ENCODE results near the gene RPSA. TPM values are rescaled to one million over a fixed set of nuclear protein-coding genes. Genes with fewer than 3 reads are reported as not detected.

Gene RPSA
- total RNA-seq, 1 experiment from 2014 or later: 994 TPM

GRCh38 chr3:39408493-39409372, 2.2 kb downstream of the RPSA start:
- intact Hi-C loops (cut with micrococcal nuclease; ENCODE audit: unreplicated experiment): no loop called here
- Histone ChIP-seq H3K36me3 (ENCODE audit: insufficient read depth, low read length, poor library complexity, severe bottlenecking) (peaks cover 62% of the 10 kb centered on the region), H3K4me1 (ENCODE audit: insufficient read depth, low read length, poor library complexity, severe bottlenecking) (no peaks in the 10 kb centered on the region), H3K27me3 (replicated peaks; ENCODE audit: insufficient read depth, low read depth, low read length, poor library complexity) (no peaks in the 10 kb centered on the region), H3K27ac (ENCODE audit: low read depth, low read length, poor library complexity, severe bottlenecking) (peak overlapping the region; percentile 50), H3K4me3 (ENCODE audit: low read depth, low read length, poor library complexity, severe bottlenecking) (peak overlapping the region; percentile 72), H3K9me3 (ENCODE audit: low read depth, low read length, poor library complexity, severe bottlenecking) (no peaks in the 10 kb centered on the region)
- ChIA-PET POLR2A (ENCODE audit: low non-redundant PET) (no interaction called here), CTCF (no interaction called here)
- DNase-seq (ENCODE audit: low spot score): no peak
- TF ChIP-seq EZH2 (IDR thresholded peaks at IDR 0.05; ENCODE audit: borderline replicate concordance, low read depth, low read length, poor library complexity, severe bottlenecking) (no peak), CTCF (conservative IDR thresholded peaks at IDR 0.05; ENCODE audit: low read depth, low read length) (no peak)
- no TSS peak for BruUV-seq (replicated peaks)

GRCh38 chr3:39409514-39410136, 3.1 kb downstream of the RPSA start:
- DNase-seq (ENCODE audit: low spot score): no peak
- H3K36me3 ChIP-seq (ENCODE audit: insufficient read depth, low read length, poor library complexity, severe bottlenecking): peaks cover 65% of the 10 kb centered on the region
- H3K27ac ChIP-seq (ENCODE audit: low read depth, low read length, poor library complexity, severe bottlenecking): peak overlapping the region; percentile 50
- ChIA-PET CTCF (no interaction called here), POLR2A (ENCODE audit: low non-redundant PET) (no interaction called here)
- H3K4me3 ChIP-seq (ENCODE audit: low read depth, low read length, poor library complexity, severe bottlenecking): no peak overlapping the region
- no peaks in the 10 kb centered on the region for H3K4me1 ChIP-seq (ENCODE audit: insufficient read depth, low read length, poor library complexity, severe bottlenecking)
- no peaks in the 10 kb centered on the region for H3K27me3 ChIP-seq (replicated peaks; ENCODE audit: insufficient read depth, low read depth, low read length, poor library complexity)
- TF ChIP-seq EZH2 (IDR thresholded peaks at IDR 0.05; ENCODE audit: borderline replicate concordance, low read depth, low read length, poor library complexity, severe bottlenecking): no peak
- no peak for TF ChIP-seq CTCF (conservative IDR thresholded peaks at IDR 0.05; ENCODE audit: low read depth, low read length)
- BruUV-seq (replicated peaks): no TSS peak
- intact Hi-C loops (cut with micrococcal nuclease; ENCODE audit: unreplicated experiment): no loop called here
- H3K9me3 ChIP-seq (ENCODE audit: low read depth, low read length, poor library complexity, severe bottlenecking): no peaks in the 10 kb centered on the region

- Histone ChIP-seq H3K36me3 (ENCODE audit: insufficient read depth, low read length, poor library complexity, severe bottlenecking) (peaks cover 65% of the 10 kb centered on the region), H3K27me3 (replicated peaks; ENCODE audit: insufficient read depth, low read depth, low read length, poor library complexity) (no peaks in the 10 kb centered on the region), H3K9me3 (ENCODE audit: low read depth, low read length, poor library complexity, severe bottlenecking) (no peaks in the 10 kb centered on the region), H3K4me3 (ENCODE audit: low read depth, low read length, poor library complexity, severe bottlenecking) (no peak overlapping the region), H3K27ac (ENCODE audit: low read depth, low read length, poor library complexity, severe bottlenecking) (no peak overlapping the region), H3K4me1 (ENCODE audit: insufficient read depth, low read length, poor library complexity, severe bottlenecking) (no peaks in the 10 kb centered on the region)
- BruUV-seq (replicated peaks): no TSS peak
- intact Hi-C loops (cut with micrococcal nuclease; ENCODE audit: unreplicated experiment): no loop called here
- POLR2A ChIA-PET (ENCODE audit: low non-redundant PET): no interaction called here
- no peak for DNase-seq (ENCODE audit: low spot score)
- TF ChIP-seq CTCF (conservative IDR thresholded peaks at IDR 0.05; ENCODE audit: low read depth, low read length): no peak
- TF ChIP-seq EZH2 (IDR thresholded peaks at IDR 0.05; ENCODE audit: borderline replicate concordance, low read depth, low read length, poor library complexity, severe bottlenecking): no peak
- CTCF ChIA-PET: no interaction called here
Measured at GRCh38 chr3:39410893-39411292, 4.4 kb downstream of the RPSA start.

Measured in A673 (cell line).